COR-L47 (cell line): ENCODE measurements around the gene DAPL1.

Source experiments
- DNase-seq: peaks from one replicate; lab custom pipeline; 2025; lab: John Stamatoyannopoulos, UW

The DAPL1 gene

GRCh38 chr2:158795195-158795924 is at the start of gene DAPL1:
TSS of gene DAPL1 (plus strand) at chr2:158795317. CDS start at chr2:158795373, 56 bp downstream.
- DNase-seq, result peak; percentile 69

GRCh38 chr2:158745866-158746382 is 49.2 kb upstream of the DAPL1 start:
- no peak for DNase-seq

- no peak for DNase-seq
Measured at GRCh38 chr2:158746488-158746887, 48.6 kb upstream of the DAPL1 start.

- DNase-seq, result no peak
Measured at GRCh38 chr2:158747281-158747680, 47.8 kb upstream of the DAPL1 start.

- DNase-seq, result no peak
Measured at GRCh38 chr2:158748926-158749590, 46.1 kb upstream of the DAPL1 start.

- no peak for DNase-seq
Measured at GRCh38 chr2:158750458-158751125, 44.5 kb upstream of the DAPL1 start.

- peak; percentile 54 for DNase-seq
Measured at GRCh38 chr2:158753641-158754611, 41.2 kb upstream of the DAPL1 start.

GRCh38 chr2:158755310-158756087 is 39.6 kb upstream of the DAPL1 start:
- DNase-seq, result no peak

GRCh38 chr2:158756331-158756730 is 38.8 kb upstream of the DAPL1 start:
- DNase-seq, result no peak

- no peak for DNase-seq
Measured at GRCh38 chr2:158756976-158757375, 38.1 kb upstream of the DAPL1 start.

- DNase-seq, result no peak
Measured at GRCh38 chr2:158760887-158761286, 34.2 kb upstream of the DAPL1 start.

- no peak for DNase-seq
Measured at GRCh38 chr2:158761621-158762020, 33.5 kb upstream of the DAPL1 start.

GRCh38 chr2:158762336-158762735 is 32.8 kb upstream of the DAPL1 start:
- no peak for DNase-seq

GRCh38 chr2:158766524-158766923 is 28.6 kb upstream of the DAPL1 start:
- DNase-seq, result no peak

- no peak for DNase-seq
Measured at GRCh38 chr2:158772306-158773078, 22.6 kb upstream of the DAPL1 start.

GRCh38 chr2:158773121-158773520 is 22.0 kb upstream of the DAPL1 start:
- no peak for DNase-seq

- no peak for DNase-seq
Measured at GRCh38 chr2:158774681-158775080, 20.4 kb upstream of the DAPL1 start.

GRCh38 chr2:158775273-158776027 is 19.7 kb upstream of the DAPL1 start:
- DNase-seq, result no peak

- DNase-seq, result peak; percentile 17
Measured at GRCh38 chr2:158776231-158776630, 18.9 kb upstream of the DAPL1 start.
